ENCODE results near the gene ZNF804A. TPM values are rescaled to one million over a fixed set of nuclear protein-coding genes. Genes with fewer than 3 reads are reported as not detected.

The ZNF804A gene
- total and polyA plus RNA-seq, 9 donors = 0.07 to 0.28 (median 0.18) TPM; not detected in 3

GRCh38 chr2:184555352-184555751, 43.0 kb upstream of the ZNF804A start:
- intact Hi-C loops (cut with DNase I) = no loop called here
- no peaks in the 10 kb centered on the region for H3K36me3 ChIP-seq
- no peak overlapping the region for H3K27ac ChIP-seq
- 76 to 84% (median 77%) methylated on average over 5 of the region's 5 CpGs for WGBS, 3 donors
- H3K4me3 ChIP-seq = no peak overlapping the region
- no peaks in the 10 kb centered on the region for H3K4me1 ChIP-seq (ENCODE audit: insufficient read depth)
- TF ChIP-seq CTCF (IDR thresholded peaks at IDR 0.05) (no peak), POLR2A (IDR thresholded peaks at IDR 0.05) (no peak), EP300 (IDR thresholded peaks at IDR 0.05) (no peak)
- DNase-seq = no peak
- no peaks in the 10 kb centered on the region for H3K9me3 ChIP-seq
- H3K27me3 ChIP-seq = no peaks in the 10 kb centered on the region

- Histone ChIP-seq H3K27me3 (no peaks in the 10 kb centered on the region), H3K9me3 (no peaks in the 10 kb centered on the region), H3K4me1 (ENCODE audit: insufficient read depth) (no peaks in the 10 kb centered on the region), H3K27ac (no peak overlapping the region), H3K36me3 (no peaks in the 10 kb centered on the region), H3K4me3 (no peak overlapping the region)
- intact Hi-C loops (cut with DNase I) = no loop called here
- no peak for DNase-seq
- 47 to 68% (median 54%) methylated on average over 1 of the region's 1 CpG for WGBS, 3 donors
- no peak for TF ChIP-seq CTCF (IDR thresholded peaks at IDR 0.05)
Observed at GRCh38 chr2:184556639-184557038, 41.7 kb upstream of the ZNF804A start.

- Histone ChIP-seq H3K27ac (no peak overlapping the region), H3K36me3 (no peaks in the 10 kb centered on the region), H3K27me3 (no peaks in the 10 kb centered on the region), H3K4me3 (no peak overlapping the region), H3K4me1 (ENCODE audit: insufficient read depth) (no peaks in the 10 kb centered on the region), H3K9me3 (no peaks in the 10 kb centered on the region)
- no peak for TF ChIP-seq EP300 (IDR thresholded peaks at IDR 0.05)
- TF ChIP-seq POLR2A (IDR thresholded peaks at IDR 0.05) = no peak
- TF ChIP-seq CTCF (IDR thresholded peaks at IDR 0.05) = no peak
- 75 to 82% (median 80%) methylated on average over 5 of the region's 5 CpGs for WGBS, 3 donors
- intact Hi-C loops (cut with DNase I) = no loop called here
- no peak for DNase-seq
Observed at GRCh38 chr2:184558713-184559464, 39.4 kb upstream of the ZNF804A start.

- no peak for TF ChIP-seq POLR2A (IDR thresholded peaks at IDR 0.05)
- no peak for TF ChIP-seq CTCF (IDR thresholded peaks at IDR 0.05)
- H3K27me3 ChIP-seq = no peaks in the 10 kb centered on the region
- no peaks in the 10 kb centered on the region for H3K4me1 ChIP-seq (ENCODE audit: insufficient read depth)
- H3K36me3 ChIP-seq = no peaks in the 10 kb centered on the region
- WGBS, 3 donors = 94 to 95% (median 94%) methylated on average over 17 of the region's 17 CpGs
- no peak overlapping the region for H3K27ac ChIP-seq
- no peaks in the 10 kb centered on the region for H3K9me3 ChIP-seq
- no peak overlapping the region for H3K4me3 ChIP-seq
- peak in 1 of 5 donors; percentile 8 for DNase-seq
- intact Hi-C loops (cut with DNase I) = no loop called here
Observed at GRCh38 chr2:184560603-184561002, 37.7 kb upstream of the ZNF804A start.
